Globus pallidus (tissue), 1 donor: Measurements from ENCODE around the gene CHRD.
"Not testable (repeated sequence)": the region's sequence is repeated elsewhere in the genome, so short reads cannot be mapped to it uniquely, and the experiment has no call there.

Experiments used
- DNase-seq: peaks from one replicate; pipeline ENCODE4 v3.0.0-alpha.2; 2015; ENCODE audit warnings: low spot score

CHRD gene

GRCh38 chr3:184417619-184418327 lies 37.9 kb downstream of the CHRD start:
- peak; percentile 51 for DNase-seq

GRCh38 chr3:184419171-184419570 lies 39.3 kb downstream of the CHRD start:
- DNase-seq: no peak

- DNase-seq: no peak
Observed at GRCh38 chr3:184423561-184423960, 43.7 kb downstream of the CHRD start.

- DNase-seq: no peak
Observed at GRCh38 chr3:184426691-184427141, 46.9 kb downstream of the CHRD start.

- DNase-seq: peak; percentile 52
Observed at GRCh38 chr3:184428561-184429175, 48.8 kb downstream of the CHRD start.

GRCh38 chr3:184429786-184430185 lies 49.9 kb downstream of the CHRD start:
- DNase-seq: no peak

GRCh38 chr3:184430940-184431339 lies 51.1 kb downstream of the CHRD start:
- DNase-seq: no peak

- not testable (repeated sequence) for DNase-seq
Observed at GRCh38 chr3:184433178-184433577, 53.3 kb downstream of the CHRD start.

- no peak for DNase-seq
Observed at GRCh38 chr3:184439096-184439495, 59.2 kb downstream of the CHRD start.
